Measurements from ENCODE around the gene NT5E. TPM values are rescaled to one million over a fixed set of nuclear protein-coding genes. Genes with fewer than 3 reads are reported as not detected.

NT5E gene
- total RNA-seq, 1 experiment from 2014 or later = 0.52 TPM

- TF ChIP-seq CTCF (conservative IDR thresholded peaks at IDR 0.05) = no peak
- H2BK20ac ChIP-seq (ENCODE audit: low read depth, low read length, poor library complexity, severe bottlenecking) = no peak overlapping the region
- H3K79me1 ChIP-seq (ENCODE audit: insufficient read depth, low read depth, low read length, poor library complexity, severe bottlenecking) = no peaks in the 10 kb centered on the region
- Mint-ChIP-seq H3K36me3 (ENCODE audit: insufficient read depth in 1 of 3, low read depth in 3 of 3) (no peaks in the 10 kb centered on the region), H3K9me3 (no peaks in the 10 kb centered on the region; a peak in 3 of 5 replicates), H3K4me1 (peaks cover 9 to 12% of the 10 kb centered on the region in 2 experiments), H3K27ac (no peak overlapping the region), H3K4me3 (no peak overlapping the region), H3K27me3 (ENCODE audit: low read depth) (peaks cover 59% of the 10 kb centered on the region)
- H3K9ac ChIP-seq (ENCODE audit: extremely low read depth, insufficient read length, low read length) = no peak overlapping the region
- H3K23me2 ChIP-seq (ENCODE audit: insufficient read length, low read depth, low read length, poor library complexity, severe bottlenecking) = peaks cover 14% of the 10 kb centered on the region
- H3K18ac ChIP-seq (ENCODE audit: insufficient read length, low read depth, low read length) = no peak overlapping the region
- DNase-seq = no peak
- no CpG with 5 or more reads among the region's 2 CpGs for WGBS (ENCODE audit: extremely low coverage, insufficient read length, low lambda C conversion rate)
- H3K9me3 ChIP-seq (ENCODE audit: control insufficient read depth, low read depth, low read length) = no peaks in the 10 kb centered on the region
- no peak overlapping the region for H3K4ac ChIP-seq (ENCODE audit: low read depth, low read length)
- no peak overlapping the region for H3T11ph ChIP-seq (ENCODE audit: low read length)
- peaks cover 24% of the 10 kb centered on the region for H3K27me3 ChIP-seq (ENCODE audit: insufficient read depth, low read length)
- no peak overlapping the region for H3K56ac ChIP-seq (ENCODE audit: insufficient read length, low read depth, low read length)
- no peaks in the 10 kb centered on the region for H3K79me2 ChIP-seq (ENCODE audit: insufficient read depth, low read length)
- no peak overlapping the region for H2BK120ac ChIP-seq (ENCODE audit: low read depth, low read length, poor library complexity, severe bottlenecking)
- H2AK5ac ChIP-seq (ENCODE audit: insufficient read length, low read length) = no peak overlapping the region
- no peak overlapping the region for H2BK5ac ChIP-seq (ENCODE audit: insufficient read length, low read length)
- H4K5ac ChIP-seq (ENCODE audit: insufficient read length, low read depth, low read length) = no peak overlapping the region
- no peak overlapping the region for H2AFZ ChIP-seq (ENCODE audit: low read length)
- no peak overlapping the region for H2BK15ac ChIP-seq (ENCODE audit: low read depth, low read length)
- no peak overlapping the region for H4K91ac ChIP-seq (ENCODE audit: insufficient read length, low read depth, low read length)
- no peak overlapping the region for H3K23ac ChIP-seq (ENCODE audit: insufficient read length, low read depth, low read length)
- no peak overlapping the region for H3K27ac ChIP-seq (ENCODE audit: insufficient read length, low read depth, low read length)
- H3K4me1 ChIP-seq (ENCODE audit: insufficient read depth, low read length) = no peaks in the 10 kb centered on the region; the same call in 1 of the 2 replicates
- no peak overlapping the region for H2BK12ac ChIP-seq (ENCODE audit: insufficient read length, low read depth, low read length)
- H3K4me2 ChIP-seq (ENCODE audit: insufficient read depth, insufficient read length, low read length) = no peak overlapping the region
- no peak overlapping the region for H3K14ac ChIP-seq (ENCODE audit: insufficient read depth, low read length)
- no peaks in the 10 kb centered on the region for H4K20me1 ChIP-seq (ENCODE audit: control insufficient read depth, insufficient read depth, insufficient read length)
- H4K8ac ChIP-seq (replicated peaks; ENCODE audit: insufficient read length, low read depth, low read length) = no peak overlapping the region
Observed at GRCh38 chr6:85453052-85453451, 3.2 kb downstream of the NT5E start.
